Stimulated activated CD4-positive, alpha-beta T cell treated with anti-CD3 and anti-CD28 coated beads, Interleukin-1b, Interleukin-23, amount 100 ng/mL, for 1 hour (primary cell): ENCODE measurements around the gene THSD7A.

Experiments
- DNase-seq, 2 donors: peaks; one replicate each; pipeline ENCODE4 v3.0.0-alpha.2; 2020; ENCODE audit warnings: low read depth in 2 of 2

Gene THSD7A

DNA sequence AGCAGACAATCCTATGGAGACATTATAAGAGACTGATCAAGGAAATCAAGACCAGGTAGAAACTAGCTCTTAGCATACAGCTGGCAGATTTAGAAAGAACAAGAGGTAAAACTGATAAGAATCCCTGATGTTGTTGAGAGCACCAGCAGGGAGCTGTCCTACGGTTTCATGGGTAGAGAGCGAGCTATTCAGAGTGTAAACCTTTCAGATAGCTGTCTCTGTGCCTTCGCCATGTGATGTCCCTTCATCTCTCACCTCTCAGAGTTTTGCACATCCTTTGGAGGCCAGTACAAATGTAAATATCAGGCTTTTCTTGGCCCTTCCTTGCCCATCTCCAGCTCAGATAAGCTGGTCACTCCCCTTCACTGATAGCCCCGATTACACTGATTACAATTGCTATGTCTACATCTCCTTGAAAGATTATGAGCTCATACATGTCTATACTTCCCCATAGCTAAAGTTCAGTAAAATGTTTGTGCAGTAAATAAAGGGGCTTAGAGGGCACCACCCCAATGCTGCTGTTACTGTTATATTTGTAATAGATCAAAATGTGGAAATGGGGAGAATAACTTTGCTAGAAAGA lies 21.9 kb downstream of the THSD7A start:
- DNase-seq = no peak

DNA sequence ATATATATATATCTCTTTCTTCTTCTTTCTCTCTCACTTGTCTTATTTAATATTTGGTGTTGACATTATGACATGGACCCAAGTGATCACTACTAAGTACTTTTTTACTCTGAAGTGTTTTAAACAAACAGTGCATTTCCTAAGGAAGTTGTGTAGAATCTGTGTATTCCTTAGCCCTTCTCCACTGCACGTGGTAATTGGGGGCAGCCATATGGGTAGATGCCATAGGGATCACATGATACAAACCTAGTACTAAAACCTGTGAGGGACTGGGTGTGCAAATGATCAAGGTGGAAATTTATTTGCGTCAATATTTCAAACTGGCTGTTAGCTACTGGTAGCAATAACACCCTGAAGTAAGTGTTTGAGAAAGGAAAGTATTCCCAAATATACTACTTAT lies 25.0 kb downstream of the THSD7A start:
- DNase-seq = no peak

DNA sequence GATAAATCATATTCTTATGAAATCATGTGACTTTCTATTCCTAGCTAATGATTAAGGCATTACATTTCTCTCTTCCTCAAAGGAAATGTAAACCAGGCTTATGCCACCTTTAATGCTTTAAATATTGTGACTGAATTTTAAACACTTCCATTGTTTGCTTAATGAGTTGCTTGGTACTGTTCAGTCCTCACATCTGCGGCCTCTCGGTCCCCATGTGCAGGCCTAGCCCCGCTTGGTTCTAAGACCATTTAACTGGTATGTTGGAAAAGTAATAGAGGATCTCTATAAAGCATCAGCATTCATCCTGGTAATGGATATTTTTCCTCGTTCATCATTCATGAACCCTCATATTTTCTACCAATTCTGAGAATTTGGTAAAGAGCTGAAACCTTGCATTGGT lies 27.4 kb downstream of the THSD7A start:
- no peak for DNase-seq

DNA sequence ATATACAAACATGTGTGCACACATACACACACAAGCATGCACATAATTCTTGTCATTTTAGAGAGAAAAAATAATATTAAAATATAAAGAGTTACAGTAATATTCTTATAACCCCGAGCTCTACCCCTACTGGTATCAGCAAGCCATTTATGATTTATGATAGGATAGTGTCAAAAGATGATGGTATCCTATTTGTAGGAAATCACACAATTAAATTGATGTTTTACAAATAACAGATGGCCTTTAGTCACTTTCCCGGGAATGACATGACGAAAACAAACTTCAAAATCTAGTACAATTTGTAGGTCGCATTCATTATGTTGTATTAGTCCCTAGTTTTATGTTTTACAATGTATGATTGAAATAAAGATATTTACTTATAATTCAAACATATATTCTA lies 36.8 kb downstream of the THSD7A start:
- DNase-seq = no peak

DNA sequence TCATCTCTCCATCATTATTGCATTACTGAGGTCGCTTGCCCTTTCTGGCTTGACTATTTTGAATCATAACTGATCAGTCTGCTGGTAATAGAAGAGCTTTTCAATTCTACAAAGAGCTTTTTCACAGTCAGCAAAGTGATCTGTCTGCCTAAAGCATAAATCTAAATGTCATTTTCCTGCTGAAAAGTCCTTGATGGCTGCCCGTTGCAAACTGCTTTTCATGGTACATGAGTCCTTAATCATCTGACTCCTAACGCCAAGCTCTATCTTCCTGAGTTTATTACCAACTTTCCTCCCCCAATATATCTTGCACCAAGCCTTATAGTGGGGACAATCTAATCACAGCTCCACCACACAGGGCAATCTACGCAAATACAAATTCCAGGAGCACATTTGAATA lies 39.8 kb downstream of the THSD7A start:
- DNase-seq = no peak

DNA sequence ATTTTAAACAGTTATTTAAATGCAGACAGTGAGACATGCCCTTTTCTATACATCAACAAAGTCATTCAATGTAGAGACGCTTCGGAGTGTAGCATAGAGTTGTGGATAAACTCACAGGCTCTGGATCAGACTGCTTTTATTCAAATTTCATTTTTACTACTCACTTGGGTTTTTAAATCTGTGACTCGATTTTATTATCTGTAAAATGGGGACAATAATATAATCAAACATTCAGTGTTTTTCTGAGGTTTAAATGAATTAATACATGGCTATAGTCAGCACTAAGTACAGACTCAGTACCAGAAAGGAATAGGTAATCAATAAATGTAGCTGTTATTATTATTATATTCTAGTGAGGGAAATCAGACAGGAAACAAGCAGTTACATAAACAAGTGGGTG lies 43.4 kb downstream of the THSD7A start:
- no peak for DNase-seq

DNA sequence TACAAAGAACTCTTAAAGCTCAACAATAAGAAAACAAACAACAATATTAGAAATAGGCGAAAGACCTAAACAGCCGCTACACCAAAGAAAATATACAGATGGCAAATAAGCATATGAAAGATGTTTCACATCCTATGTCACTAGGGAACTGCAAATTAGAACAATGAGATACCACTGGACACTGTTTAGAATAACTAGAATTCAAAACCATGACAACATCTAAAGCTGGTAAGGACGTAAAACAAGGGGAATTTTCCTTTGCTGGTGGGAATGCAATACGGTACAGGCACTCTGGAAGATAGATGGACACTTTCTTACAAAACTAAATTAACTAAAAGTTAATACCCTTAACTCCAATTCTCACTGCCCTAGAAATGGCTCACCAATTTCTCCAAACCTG lies 44.5 kb downstream of the THSD7A start:
- no peak for DNase-seq

DNA sequence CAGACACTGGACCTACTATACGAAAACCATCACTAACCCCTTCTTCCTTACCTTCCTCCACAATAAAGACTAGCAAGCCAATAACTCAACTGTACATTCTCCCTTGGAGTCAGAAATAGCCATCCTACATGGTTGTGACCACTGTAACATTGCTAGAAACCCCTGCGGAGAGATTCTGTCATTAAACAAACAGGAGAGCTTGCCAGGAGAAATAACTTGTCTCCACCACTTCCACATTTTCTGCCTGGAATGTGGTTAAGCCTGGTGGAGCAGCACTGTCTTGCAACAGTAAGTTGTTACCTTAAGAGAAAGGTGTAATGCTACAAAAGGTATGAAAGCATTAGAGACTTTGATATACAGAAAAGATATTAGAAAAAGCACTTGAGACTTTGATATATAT lies 45.8 kb downstream of the THSD7A start:
- no peak for DNase-seq

DNA sequence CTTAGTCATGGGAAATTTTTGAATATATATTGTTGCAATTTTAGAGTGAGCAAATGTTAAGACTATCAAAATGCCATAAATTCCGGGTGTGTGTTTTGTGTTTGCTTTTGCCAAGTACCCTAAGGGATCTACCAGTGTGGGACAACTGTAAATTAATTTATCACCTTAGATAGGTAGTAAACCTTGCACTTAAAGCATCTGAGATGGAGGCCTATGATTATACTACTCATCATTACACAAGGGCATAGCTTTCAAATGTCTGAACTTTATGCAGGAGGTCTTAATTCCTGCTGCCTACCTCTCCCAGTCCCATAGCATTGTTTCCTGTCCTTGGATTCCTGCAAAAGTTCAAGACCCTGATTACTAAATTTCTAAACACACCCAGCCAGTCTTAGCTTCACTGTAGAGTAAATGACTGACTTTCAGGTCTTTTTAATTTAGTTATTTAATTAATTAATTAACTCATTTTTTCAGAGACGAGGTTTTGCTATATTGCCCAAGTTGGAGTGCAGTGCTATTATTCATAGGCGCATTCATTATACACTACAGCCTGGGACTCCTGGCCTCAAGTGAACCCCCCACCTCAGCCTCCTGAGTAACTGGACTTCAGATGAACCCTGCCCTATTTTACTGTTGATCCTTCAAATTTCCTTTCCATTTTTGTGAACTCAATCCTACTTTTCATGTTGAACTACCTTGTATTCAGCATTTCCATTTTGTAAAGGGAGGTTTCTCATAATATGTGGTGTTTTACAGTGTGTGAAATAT lies 47.0 kb downstream of the THSD7A start:
- DNase-seq = no peak

DNA sequence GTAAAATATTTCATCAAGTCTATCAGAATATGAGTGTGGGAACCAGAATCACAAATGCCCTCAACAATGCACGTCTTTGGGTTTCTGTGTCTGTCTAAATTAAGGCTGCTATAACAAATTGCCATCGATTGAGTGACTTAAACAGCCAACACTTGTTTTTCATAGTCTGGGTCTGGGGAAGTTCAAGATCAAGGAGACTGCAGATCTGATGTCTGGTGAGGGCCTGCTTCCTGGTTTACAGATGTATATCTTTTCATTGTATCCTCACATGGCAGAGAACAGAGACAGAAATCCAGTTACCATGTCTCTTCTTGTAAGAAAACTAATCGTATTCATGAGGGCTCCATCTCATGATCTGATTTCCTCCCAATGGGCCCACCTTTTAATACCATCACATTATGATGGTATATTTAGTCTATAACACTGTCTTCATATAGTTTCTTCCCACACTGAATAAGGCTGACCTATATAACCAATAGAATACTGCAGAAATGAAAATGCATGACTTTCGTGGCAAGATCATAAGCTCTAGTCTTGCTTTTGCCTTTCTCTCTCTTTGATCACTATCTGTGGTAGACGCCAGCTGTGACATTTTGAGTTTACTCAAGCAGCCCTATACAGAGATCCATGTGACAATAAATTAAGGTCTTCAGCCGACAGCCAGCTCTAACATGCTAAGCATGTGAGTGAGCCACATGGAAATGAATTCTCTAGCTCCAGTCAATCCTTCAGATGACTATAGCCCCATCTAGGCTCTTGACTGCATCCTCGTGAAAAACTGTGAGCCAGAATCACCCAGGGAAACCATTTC lies 51.9 kb downstream of the THSD7A start:
- no peak for DNase-seq

DNA sequence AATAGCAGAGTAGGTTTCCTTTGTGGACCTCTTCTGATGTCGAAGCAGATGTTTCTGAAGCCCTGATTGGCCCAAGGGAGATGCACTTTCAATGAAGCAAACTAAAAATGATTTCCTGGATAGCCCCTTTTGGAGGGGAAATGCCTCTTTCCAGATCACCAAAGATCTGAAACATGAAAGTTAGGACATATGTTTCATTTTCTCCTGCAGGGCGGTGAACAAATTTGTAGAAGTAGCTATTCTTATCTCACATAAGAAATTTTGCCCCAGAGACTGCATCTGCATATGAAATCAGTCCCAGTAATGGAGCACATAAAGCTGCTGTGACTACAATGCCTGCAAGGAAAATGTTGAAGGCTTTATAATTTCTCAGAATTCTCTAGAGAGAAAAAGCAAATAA lies 56.0 kb downstream of the THSD7A start:
- DNase-seq = no peak

DNA sequence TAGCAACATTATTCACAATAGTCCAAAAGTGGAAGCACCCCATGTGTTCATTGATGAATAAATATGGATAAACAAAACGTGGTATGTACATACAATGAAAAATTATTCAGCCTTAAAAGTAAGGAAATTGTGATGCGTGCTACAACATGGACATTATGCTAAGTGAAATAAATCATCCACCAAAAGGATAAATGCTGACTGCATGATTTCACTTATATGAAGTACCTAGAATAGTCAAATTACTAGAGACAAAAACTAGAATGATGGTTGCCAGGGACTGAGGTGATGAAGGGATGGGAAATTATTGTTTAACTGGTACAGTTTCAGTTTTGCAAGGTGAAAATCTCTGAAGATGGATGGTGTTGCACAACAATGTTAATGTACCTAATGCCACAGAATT lies 56.6 kb downstream of the THSD7A start:
- DNase-seq = no peak

DNA sequence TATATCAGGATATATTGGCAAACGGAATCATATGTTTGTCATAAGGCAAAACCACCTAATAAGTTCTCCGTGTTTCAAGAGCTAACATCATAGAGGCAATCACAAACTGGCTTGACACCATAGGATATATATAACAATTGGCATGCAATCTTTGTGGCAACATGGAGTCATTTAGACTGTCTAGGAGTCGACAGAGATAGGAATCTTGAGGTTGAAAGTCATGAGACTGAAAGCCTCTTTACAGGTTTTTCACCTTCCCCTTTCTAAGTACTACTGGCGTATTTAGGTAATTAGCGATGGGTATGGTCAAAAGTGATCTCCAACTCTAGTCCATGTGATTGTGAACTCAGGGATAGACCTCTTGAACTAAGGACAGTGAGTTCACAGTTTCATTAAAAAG lies 63.7 kb downstream of the THSD7A start:
- DNase-seq = no peak

DNA sequence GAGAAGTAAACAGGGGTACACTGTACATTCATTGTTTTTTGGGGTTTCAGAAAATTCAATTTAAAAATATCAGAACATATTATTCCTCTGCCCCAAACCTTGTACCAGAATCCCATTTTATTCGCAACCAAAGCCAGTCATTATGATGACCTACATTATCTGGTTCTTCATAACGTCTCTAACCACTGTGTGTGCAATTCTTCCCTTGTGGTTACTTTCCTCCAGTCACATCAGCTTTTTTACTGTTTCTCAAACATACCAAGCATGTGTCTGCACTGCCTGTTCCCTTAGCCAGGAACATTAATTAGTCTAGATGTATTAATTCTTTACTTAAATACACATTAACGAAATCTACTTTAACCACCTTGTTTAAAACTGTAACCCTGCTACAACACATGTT lies 64.8 kb downstream of the THSD7A start:
- no peak for DNase-seq

DNA sequence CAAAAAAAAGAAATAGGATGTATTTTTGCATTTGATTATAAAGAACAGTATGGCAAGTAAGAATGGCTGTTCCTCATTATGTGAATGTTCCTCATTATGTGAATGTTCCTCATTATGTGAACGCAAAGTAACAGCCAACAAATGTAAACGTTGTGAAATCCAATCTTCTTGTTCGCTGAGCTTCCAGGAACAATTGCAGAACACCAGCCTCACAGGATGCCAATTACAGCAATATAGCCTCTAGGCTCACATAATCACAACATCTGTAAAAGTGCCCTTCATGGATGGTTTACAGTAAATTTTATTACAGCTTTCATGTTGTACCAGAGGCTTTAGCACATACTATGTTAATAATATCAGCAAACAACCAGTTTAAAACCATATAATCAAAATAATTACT lies 71.6 kb downstream of the THSD7A start:
- DNase-seq = no peak

DNA sequence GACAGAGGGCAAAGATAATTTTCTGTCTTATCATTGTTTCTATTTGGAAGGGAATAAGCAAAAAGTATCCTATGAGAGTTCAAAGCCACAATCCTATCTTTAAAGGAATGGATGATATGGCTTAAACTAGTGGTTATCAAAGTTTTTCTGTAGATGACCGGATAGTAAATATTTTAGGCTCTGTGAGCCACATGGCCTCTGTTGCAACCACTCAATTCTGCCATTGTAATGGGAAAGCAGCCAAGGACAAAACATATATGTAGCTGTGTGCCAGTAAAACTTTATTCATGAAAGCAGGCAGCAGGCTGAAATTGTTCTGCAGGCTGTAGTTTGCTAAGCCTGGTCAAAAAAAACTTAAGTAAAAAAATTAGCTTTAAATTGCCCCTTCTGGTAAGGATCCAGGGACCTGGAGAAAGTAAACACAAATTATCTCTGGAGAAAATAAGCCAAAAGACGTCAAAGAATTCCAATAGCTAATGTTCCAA lies 73.3 kb downstream of the THSD7A start:
- no peak for DNase-seq

DNA sequence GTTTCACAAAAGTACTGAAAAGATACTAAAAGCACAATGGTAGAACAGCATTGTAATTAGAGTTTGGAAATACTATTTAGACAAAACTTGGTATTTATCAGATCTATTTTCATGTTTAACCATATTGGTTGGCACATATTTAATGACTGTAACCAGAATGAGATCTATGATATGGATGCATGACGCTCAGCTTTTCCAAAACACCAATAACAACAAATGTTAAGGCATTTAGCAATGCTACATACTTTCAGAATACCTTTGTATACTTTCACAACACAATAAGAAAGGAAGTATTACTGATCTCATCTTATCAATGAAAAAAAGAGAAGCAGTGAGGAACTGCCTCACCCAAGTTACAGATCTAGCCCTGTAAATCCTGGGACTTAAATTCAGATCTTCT lies 74.8 kb downstream of the THSD7A start:
- no peak for DNase-seq

DNA sequence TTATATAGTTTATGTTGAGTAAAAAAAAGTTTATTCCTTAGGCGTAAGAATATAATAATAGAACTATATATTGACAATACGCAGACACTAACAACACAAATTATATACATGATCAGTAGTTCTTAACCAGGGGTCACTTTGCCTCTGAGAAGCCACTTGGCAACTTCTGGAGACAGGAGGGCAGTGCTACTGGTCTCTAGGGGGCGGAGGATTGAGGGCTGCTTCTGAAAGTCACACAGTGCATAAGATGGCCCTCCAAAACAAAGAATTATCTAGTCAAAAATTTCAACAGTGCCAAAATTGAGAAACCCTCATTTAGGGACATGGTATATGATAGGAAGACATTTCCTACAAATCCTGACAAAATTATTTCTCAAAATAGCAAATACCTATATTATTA lies 77.1 kb downstream of the THSD7A start:
- DNase-seq = no peak

DNA sequence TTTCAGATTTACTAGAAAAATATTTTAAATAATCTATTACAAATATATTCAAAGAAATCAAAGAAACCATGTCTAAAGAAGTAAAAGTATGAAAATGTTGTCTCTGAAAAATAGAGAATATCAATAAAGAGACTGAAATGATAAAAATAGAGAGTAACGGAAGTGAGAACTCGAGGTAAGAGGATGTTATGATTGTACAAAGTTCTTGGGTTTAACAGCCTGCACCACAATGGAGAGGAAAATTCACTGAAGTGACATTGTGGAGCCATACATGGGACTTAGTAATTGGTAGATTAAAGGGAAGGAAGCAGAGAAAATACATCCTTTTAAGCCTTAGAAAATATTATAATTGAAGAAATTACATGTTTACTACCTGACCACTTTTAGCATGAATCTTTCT lies 77.9 kb downstream of the THSD7A start:
- no peak for DNase-seq

DNA sequence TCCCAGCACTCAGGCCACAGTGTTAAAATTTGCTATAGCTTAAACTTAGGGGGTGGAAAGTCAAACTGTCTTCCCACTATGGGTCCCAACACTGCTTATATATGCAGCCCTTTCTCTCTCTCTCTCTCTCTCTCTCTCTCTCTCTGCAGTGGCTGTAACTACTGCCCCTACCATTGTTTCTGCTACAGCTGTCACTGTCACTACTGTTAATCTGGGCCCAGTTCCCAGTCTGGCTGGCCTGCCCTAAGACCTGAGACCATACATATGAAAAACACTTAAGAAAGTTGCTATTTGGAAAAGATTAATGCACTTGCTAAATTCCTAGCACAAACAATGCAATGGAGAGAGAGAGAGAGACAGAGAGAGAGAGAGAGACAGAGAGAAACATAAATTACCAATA lies 78.6 kb downstream of the THSD7A start:
- DNase-seq = no peak

DNA sequence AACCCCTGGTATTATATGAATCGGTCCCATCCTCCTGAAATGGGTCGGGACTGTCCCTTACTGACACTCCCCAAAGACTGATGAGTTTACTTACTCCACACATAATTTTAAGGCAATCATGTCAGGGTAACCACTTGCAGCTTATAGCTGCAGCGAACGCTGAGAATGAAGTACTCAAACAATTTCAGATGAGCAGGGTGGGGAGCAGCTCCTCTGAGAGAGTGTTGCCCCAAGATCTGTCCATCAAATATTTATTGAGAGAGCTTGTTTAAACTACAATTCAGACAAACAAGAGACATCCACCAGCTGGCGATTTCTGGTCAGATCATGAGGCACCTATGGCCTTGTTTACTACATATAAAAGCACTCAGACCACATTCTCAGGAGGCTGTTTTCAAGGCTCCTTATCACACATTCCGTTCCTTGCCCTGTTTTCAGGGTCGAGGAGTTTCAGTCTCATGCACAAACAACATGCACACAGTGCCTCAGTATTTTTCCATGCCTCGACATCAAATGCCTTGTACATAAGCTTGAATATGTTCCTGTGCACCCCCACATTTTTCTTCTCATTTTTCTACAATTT lies 80.1 kb downstream of the THSD7A start:
- DNase-seq = no peak

DNA sequence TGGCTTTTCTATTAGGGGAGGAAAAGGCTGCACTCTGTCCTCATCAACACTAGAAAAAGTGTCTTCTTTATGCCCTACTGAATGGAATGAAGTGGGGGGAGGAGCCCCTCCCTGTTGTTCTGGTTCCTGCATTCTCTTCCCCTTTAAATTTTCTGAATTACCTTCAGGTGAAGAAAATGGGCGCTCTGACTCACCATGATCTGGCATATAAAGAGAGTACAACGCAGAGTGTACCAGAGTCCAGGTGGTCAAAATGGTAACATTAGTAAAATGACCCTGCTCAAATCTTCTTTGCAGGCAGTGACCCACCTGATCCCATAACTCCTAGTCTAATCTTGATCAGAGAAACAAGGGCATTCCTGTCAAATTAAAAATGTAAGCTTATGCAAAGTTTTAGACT lies 80.7 kb downstream of the THSD7A start:
- DNase-seq = no peak

DNA sequence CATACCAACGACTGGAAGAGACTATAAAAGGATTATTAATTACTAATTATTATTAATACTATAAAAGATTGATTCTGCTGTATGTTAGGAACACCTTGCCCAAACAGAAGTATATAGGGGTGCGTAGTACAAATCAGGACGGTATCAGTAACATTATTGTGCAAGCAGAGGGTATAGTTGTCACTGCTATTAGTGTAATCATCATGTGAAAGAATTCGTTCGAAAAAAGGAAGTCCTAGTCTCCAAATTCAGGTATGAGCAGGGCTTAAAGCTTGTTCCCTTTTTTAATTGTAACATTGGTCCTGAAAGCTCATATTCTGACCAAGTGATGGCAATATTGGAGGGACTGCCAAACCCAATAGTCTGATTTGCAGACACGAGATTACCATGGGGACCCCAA lies 81.8 kb downstream of the THSD7A start:
- DNase-seq = no peak
